Measurements from ENCODE around the gene AFF3.

AFF3 gene

DNA sequence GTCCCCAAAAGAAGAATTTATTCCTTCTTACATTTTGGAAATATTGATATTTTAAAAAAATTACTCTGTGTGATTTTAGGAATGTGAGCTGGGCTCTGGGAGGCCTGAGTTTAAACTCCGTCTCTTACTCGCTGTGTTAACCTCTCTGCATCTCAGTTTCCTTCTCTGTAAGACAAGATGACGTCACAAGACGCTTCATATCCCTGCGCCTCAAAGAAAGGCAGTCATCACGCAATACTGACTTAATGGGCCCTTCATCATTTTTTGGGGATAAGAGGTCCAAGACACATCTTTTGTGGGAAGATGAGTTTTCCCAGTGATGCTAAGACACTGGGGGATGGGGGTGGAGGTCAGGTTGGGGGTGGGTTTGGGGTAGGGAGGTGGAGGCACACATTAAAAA lies 320.4 kb downstream of the AFF3 start:
- no peak for DNase-seq (ENCODE audit: low read depth)

DNA sequence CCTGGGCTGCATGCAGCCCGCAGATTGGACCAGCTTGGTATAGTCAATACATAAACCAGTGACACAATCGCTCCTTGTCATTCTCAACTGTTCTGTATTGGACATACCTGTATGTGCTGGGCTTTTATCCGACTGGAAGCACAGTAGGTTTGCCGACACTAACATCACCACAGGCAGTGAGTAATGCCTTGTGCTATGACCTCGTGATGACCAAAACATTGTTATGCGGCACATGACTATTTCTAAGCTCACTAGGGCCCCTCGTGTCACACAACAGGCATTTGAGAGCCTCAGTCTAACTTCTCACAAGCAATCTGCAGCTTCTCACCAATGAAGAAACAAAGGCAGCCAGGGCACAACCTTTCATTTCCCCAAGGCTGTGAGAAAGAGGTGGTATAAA lies 320.8 kb downstream of the AFF3 start:
- no peak for DNase-seq (ENCODE audit: low read depth)

DNA sequence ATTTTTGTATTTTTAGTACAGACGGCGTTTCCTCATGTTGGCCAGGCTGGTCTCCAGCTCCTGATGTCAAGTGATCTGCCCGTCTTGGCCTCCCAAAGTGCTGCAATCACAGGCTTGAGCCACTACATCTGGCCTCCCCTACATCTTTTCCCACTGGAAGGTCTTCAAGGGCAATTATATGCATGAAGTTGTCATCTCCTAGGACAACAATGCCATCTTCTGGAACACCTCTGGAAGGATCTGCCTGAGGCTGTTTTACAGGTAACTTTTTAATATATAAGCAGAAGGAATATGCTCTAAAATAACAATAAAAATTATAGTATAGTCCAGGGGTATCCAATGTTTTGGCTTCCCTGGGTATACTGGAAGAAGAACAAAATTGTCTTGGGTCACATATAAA lies 321.4 kb downstream of the AFF3 start:
- no peak for DNase-seq (ENCODE audit: low read depth)

- no peak for DNase-seq (ENCODE audit: low read depth)
These were observed 322.6 kb downstream of the AFF3 start for GRCh38 chr2:99819766-99820165.

- DNase-seq (ENCODE audit: low read depth): no peak
These were observed 323.5 kb downstream of the AFF3 start for GRCh38 chr2:99818842-99819241.

- no peak for DNase-seq (ENCODE audit: low read depth)
These were observed 325.5 kb downstream of the AFF3 start for GRCh38 chr2:99816908-99817307.

DNA sequence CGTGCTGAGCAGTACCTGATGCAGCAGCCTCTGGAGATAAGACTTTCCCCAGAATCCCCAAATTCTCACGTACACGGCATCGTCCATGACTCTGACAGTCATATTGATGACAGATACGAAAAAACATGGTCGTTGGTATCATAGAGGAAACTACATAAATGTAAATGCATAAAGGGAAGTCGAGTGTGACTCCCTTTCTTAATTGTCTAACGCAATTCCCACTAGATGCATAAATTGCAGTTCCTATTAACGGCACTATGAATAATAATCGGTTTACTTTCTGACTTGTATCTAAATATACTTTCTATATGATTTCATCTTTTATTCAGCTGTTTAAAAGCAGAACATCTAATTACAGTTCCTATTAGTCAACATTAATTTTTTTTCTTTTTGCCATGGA lies 330.0 kb downstream of the AFF3 start:
- DNase-seq (ENCODE audit: low read depth): no peak

- DNase-seq (ENCODE audit: low read depth): no peak
These were observed 330.8 kb downstream of the AFF3 start for GRCh38 chr2:99811544-99811943.

DNA sequence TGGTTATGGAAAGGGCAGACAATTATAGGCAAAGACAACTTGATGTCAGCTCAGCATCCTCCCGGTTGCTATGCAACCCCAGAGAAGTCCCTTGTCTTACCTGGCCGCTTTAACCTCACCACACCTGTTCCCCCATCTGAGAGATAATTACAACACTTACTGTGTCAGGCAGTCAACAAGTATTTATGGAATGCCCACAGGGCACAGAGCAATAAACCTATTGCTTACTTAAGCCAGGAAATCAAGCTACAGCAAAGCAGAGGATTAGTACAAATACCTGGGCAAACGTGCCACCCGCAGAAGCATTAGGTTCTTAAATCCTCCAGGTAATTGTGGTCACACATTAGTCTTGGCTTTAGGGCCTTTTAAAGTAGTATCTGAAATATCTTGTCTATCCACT lies 332.2 kb downstream of the AFF3 start:
- DNase-seq (ENCODE audit: low read depth): no peak

- DNase-seq (ENCODE audit: low read depth): no peak
These were observed 333.0 kb downstream of the AFF3 start for GRCh38 chr2:99809259-99809900.

DNA sequence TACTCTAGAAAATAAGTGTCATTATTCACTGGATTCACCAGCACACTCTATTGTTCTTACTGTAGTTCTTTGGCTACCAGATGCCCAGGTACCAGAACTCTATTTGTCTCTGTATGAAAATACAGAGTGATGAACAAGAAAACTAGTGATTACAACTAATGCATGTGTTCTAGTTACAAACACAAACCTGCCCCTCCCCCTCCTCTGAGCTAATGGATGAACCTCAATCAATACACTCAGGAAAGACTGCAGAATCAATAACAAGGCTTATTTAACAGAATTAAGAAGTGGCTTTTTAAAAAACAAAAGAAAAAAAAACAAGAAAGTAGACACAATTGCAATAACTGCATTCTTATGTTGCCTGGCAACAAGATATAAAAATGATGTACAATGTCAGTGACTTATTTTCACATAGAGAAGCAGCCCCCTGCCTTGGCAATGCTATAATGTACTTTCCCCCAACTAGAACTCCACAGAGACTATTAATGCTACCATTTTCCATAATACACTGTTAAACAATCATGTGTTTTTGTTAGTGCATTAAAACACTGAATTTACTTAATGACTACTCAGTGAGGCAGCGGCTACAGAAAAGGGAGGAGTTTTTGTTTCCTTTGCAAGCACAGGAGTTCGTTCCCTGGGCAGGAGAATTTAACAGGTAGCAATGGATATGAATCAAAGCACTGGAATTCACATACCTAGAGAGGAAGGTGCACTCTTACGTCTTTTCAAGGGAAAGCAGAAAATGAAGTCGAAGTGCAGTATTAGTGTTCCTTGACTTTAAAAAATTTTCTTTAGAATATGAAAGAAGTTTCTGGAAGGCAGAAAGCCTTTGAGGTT lies 333.8 kb downstream of the AFF3 start:
- DNase-seq (ENCODE audit: low read depth): no peak

GRCh38 chr2:99806758-99807157 lies 335.6 kb downstream of the AFF3 start:
- DNase-seq (ENCODE audit: low read depth): no peak

- no peak for DNase-seq (ENCODE audit: low read depth)
These were observed 336.4 kb downstream of the AFF3 start for GRCh38 chr2:99805930-99806476.

- DNase-seq (ENCODE audit: low read depth): no peak
These were observed 338.5 kb downstream of the AFF3 start for GRCh38 chr2:99803846-99804245.

DNA sequence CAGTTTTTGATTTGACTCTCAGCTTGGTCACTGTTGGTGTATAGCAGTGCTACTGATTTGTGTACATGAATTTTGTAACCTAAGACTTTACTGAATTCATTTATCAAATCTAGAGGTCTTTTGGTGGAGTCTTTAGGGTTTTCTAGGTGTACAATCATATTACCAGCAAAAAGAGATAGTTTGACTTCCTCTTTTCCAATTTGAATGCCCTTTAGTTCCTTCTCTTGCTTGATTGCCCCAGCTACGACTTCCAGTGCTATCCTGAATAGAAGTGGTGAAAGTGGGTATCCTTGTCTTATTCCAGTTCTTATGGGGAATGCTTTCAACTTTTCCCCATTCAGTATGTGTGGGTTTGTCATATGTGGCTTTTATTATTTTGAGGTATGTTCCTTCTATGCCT lies 339.7 kb downstream of the AFF3 start:
- DNase-seq (ENCODE audit: low read depth): no peak

DNA sequence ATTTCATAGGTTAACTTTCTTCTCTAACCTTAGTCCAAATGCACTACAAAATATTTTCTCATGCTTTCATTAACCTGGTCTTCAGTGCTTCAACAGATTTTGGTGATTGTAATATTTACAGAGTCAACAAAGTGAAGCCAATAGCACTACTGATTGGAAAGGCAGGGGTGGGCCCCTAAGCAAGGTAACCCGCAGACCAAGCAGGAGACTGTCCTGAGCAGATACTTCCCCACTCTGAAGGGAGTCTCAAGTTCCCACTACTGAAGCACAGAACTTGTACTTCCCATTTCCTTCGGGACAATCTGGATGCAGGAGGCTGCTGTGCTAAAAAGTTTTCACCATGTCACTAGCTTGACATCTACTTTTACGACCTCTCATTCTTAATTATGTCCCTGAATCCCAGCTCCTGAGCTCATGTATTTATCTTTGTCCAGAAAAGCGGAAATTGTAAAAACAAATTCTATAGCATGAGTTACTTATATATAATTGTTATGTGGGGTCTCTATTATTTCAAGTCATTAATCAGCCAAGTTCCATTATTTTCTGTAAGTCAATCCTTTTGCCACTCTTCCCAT lies 341.0 kb downstream of the AFF3 start:
- DNase-seq (ENCODE audit: low read depth): no peak

GRCh38 chr2:99797475-99797874 lies 344.9 kb downstream of the AFF3 start:
- DNase-seq (ENCODE audit: low read depth): no peak

GRCh38 chr2:99794414-99794813 lies 348.0 kb downstream of the AFF3 start:
- no peak for DNase-seq (ENCODE audit: low read depth)

DNA sequence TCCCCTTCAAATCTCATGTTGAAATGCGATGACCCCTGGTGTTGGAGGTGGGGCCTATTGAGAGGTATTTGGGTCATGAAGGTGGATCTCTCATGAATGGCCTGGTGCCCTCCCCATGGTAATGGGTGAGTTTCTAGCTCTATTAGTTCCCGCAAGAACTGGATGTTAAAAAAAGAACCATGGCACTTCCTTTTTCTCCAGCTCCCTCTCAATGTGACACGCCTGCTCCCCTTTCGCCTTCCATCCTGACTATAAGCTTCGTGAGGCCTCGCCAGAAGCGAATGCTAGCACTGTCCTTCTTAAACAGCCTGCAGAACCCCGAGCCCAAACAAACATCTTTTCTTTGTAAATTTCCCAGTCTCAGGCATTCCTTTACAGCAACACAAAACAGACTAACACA lies 349.4 kb downstream of the AFF3 start:
- DNase-seq (ENCODE audit: low read depth): no peak

GRCh38 chr2:99789849-99790248 lies 352.5 kb downstream of the AFF3 start:
- DNase-seq (ENCODE audit: low read depth): no peak

- no peak for DNase-seq (ENCODE audit: low read depth)
These were observed 354.5 kb downstream of the AFF3 start for GRCh38 chr2:99787769-99788382.

- DNase-seq (ENCODE audit: low read depth): no peak
These were observed 355.6 kb downstream of the AFF3 start for GRCh38 chr2:99786636-99787390.

All from activated T-helper 9 cell treated with anti-CD3 and anti-CD28 coated beads, Interleukin-2, amount 50 U/mL, for 16 hours (primary cell).